GM19239 (cell line): Measurements from ENCODE around the gene SLC66A2.
"Not testable (repeated sequence)": the region's sequence is repeated elsewhere in the genome, so short reads cannot be mapped to it uniquely, and the experiment has no call there.

Source experiments
- DNase-seq: peaks from one replicate; pipeline ENCODE4 v3.0.0; 2011; ENCODE audit warnings: low spot score; ENCODE audit not compliant: insufficient read length
- FAIRE-seq: peaks from 2 replicates; lab custom pipeline; 2011; peaks lifted over from hg19 to GRCh38; lab: Jason Lieb, UNC

Gene SLC66A2

DNA sequence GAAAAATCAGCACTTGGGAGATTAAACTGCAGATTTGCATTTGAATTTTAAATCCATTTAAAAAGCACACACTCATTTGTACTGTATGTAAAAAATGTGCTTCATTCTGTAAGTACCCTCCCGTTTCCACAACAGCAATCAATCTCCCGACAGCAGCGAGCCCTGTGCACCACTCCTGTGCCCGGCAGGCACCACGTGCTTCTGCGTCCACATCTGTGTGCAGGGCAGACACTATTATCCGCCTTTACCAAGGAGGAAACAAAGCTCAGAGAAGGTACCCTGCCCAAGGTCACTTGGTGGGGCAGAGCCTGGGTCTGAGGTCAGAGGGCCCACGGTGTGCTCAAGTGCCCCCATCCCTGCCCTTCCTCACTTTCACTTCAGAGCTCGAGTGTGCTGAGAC is 20.5 kb upstream of the SLC66A2 start:
- DNase-seq (no peak), FAIRE-seq (no peak)

DNA sequence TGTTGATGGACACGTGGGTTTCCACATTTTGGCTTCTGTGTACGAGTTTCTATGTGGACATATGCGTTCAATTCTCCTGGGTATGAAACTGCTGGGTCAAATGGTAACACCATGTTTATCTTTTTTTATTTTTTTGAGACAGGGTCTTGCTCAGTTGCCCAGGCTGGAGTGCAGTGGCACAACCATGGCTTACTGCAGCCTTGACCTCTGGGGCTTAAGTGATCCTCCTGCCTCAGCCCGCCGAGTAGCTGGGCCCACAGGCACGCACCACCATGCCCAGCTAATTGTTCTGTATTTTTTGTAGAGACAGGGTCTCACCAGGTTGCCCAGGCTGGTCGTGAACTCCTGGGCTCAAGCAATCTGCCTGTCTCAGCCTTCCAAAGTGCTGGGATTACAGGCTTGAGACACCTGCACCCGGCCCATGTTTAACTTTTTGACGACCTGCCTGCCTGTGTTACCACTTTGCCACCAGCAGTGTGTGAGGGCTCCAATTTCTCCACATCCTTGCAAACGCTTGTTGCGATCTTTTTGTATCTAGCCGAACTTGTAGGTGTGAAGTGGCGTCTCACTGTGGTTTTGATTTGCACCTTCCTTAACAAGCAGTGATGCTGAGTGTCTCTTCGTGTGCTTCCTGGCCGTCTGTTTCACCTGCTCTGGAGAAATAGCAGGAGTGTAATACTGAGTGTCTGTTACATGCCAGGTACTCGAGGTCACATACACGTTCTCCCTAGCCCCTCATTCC is 19.9 kb upstream of the SLC66A2 start:
- no peak for FAIRE-seq
- no peak for DNase-seq

DNA sequence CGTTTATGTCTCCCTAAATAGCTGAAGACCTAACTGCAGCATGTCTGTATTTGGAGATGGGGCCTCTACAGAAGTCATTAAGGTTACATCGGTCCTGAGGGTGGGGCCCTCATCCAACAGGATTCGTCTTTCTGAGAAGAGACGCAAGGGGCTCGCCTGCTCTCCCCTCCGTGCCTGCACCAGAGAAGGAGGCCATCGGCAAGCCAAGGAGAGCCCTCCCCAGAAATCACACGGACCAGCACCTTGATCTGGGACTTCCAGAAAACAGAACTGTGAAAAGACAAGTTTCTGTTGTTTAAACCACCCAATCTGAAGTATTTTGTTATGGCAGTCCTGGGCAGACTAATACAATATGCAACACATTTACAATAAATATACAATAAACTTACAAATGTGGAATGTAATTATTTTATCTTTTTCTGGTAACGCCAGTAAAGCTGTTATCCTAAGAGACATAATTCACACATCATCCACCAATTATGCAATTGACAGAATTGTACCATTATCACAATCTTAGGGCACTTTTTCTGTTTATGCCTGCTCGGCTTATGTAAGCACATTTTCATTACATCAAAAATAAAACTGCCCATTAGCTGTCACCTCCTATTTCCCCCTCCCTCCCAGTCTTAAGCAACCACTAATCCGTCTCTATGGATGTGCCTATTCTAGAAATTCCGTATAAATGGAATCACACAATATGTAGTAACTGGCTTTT is 19.1 kb upstream of the SLC66A2 start:
- DNase-seq (no peak), FAIRE-seq (no peak)

DNA sequence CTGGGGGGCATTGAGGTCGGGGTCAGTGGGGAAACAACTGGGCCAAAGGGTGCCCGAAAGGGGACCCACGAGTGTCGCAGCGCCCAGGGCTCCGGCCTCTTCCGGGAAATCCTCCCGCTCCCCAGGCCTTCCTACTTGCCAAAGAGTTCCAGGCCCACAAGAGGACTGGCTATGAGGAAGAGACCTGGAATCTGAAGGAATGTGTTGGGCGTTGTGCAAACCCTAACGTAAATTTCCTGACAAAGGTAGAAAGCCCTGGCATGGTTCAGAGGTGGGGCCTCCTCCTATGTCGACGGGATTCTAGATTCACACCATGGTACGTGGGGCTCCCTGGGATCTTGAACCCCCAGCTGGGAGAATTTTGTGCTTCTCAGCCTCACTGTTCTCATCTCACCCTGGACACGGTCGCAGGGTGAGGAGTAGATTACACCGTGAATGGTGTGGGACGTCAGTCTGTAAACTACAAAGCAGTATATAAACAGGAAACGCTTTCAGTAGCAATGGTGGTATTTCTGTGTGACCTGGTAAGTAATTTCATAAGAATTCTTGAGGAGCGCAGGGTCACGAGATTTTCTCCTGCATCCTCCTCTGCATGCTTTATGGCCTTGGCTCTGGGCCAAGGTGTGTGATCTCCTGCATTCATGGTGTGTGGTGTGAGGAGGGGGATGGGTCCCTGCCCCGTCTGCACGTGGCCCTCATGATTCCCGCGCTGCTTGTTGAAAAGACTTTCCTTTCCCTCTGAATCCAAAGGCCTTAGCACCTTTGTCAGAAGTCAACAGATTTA is 13.9 kb upstream of the SLC66A2 start:
- no peak for DNase-seq
- FAIRE-seq, result peak; percentile 69

DNA sequence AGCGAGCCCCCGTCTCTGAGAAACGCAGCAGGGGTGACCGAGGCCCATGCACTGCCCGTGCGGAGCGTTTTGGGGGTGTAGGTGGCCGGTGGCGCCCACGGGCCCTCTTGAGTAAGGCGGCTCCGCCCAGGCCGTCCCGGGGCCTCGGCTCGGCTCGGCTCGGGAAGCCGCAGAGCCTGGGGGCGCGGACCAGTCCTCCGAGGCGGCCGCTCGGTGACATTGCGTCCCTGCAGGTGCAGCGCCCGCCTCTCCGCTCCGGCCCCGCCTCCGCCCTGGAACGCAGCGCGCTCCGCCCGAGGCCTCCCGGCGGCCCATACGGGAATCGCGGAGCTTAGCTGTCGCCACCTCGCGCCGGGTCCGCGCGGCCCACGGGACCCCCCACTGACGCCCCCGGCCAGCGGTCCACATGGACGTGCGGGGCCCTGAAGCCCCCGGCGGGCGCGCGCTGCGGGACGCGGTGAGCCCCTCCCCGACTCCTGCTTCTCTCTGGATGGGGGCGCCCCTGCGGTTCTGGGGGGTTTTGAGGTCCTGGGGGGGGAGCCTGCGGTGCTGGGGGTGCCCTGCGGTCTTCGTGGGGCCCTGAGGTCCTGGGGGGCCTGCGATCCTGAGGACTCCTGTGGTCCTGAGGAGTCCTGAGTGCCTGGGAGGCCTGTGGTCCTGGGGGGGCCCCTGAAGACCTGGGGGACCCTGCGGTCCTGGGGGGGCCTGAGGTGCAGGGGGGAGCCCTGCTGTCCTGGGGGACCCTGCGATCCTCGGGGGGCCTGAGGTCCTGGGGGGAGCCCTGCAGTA is 13.1 kb upstream of the SLC66A2 start, which contains the start of gene HSBP1L1:
HSBP1L1 (plus strand) TSS at position 314 of the 789 bp plus-strand sequence; CDS start at position 407, 93 bp downstream.
- DNase-seq, result no peak

GRCh38 chr18:79963658-79964329 is 12.3 kb upstream of the SLC66A2 start:
- FAIRE-seq, result no peak

More for the DNA sequence above, 13.1 kb upstream of the SLC66A2 start, which contains the start of gene HSBP1L1:
- peak; percentile 45 for FAIRE-seq

DNA sequence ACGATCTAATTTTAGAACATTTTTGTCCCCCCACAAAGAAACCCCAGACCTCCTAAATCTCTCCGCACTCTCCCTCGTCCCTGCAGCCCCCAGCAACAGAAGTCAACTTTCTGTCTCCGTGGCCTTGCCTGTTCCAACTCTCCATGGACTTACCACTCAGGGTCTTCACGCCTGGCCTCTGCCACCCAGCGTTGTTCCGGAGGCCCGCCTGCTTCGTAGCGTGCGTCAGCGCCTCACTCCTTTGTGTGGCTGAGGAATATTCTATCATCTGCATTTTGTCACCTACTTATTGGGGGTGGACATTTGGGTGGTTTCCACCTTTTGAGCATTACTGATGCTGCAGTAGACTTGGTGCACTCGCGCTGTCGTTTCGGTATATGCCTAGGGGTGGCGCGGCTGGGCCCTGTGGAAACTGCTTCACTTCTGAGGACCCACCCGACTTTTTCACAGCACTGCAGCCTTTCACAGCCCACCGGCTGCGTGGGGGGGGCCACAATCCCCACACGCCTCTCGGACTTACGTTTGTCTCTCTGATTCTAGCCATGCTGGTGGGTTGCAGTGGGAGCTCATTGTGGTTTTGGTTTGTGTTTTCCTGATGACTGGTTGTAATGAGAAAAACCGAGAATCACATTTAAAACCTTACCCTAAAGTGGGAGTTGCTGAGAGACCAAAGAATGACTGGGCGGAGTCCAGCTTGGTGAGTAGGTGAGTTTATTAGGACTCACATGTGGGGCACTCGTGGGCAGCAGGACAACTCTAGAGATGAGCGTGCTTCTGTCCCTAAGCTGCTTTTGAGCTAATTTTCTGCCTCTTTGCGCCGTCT is 11.6 kb upstream of the SLC66A2 start:
- FAIRE-seq, result peak; percentile 70
- DNase-seq, result no peak

More at GRCh38 chr18:79963658-79964329, 12.3 kb upstream of the SLC66A2 start:
- DNase-seq, result no peak

DNA sequence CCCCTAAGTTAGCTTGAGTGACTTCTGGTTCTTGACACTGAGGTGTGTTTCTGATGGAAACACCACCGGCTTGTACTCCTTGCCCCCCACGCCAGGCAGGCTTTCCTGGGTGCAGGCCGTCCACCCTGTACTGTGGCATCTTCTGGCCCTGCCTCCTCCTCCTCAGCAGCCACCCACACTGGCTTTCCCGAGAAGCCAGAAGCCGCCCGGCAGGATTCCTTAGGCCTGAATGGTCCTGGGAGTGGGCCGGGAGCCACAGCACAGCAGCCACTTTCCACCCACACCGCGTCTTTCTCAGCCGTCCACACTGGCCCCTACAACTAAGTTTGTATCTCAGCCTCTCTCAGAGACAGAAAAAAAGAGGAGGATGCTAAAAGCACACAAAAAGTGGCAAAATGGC is 10.9 kb upstream of the SLC66A2 start:
- DNase-seq (no peak), FAIRE-seq (no peak)

DNA sequence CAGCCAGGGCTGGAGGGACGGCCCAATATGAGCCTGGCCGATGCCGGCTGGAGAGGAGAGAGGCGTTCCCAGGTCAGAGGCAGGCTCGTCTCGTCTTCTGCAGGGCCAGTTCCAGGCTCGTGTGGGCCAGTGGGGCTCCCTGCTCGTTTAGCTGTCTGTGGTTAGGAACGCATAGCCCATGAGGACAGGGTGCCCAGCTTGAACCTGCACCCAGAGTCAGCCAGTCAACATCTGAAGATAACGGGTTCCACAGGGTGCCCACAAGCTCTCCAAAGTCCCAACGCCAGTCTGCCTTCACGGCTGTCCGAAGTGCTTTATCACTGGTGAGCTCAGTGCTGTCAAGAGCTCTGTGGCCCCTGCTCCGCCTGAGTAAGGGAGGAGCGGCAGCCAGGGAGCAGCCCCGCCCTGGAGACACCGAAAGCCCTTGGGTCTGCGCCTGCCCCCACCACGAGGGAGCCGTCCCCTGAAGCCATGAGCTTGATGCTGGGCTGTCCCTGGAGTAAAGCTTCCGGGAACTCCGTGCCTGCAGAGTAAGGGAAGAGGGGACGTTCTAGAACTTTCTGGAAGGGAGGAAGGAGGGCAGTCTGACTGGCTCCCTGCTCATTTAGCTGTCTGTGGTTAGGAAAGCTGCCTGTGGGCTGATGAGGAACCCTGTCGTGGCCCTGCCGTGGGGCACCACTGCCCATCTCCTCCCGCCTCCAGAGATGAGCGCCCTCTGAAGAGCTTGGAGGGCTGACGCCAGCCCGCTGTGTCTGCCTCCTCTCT is 10.3 kb upstream of the SLC66A2 start:
- FAIRE-seq (no peak), DNase-seq (no peak)

DNA sequence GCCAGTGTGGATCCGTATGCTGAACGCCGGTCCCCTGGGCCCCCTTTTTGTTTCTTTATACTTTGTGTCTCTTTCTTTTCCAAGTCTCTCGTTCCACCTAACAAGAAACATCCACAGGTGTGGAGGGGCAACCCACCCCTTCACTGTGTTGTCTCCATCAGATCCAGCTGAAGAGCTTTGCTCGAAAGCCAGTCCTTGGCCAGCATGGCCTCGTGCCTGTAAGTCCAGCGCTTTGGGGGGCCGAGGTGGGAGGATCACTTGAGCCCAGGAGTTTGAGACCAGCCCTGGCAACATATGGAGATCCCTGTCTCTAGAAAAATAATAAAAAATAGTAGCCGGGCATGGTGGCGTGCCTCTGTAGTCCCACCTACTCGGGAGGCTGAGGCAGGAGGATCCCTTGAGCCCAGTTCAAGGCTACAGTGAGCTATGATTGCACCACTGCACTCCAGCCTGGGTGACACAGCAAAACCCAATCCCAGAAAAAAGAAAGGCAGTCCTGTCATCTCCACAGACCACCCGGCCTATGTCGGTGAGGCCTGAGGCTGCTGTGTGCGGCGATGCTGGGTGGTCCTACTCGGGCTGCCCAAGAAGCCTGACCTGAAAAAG is 9.6 kb upstream of the SLC66A2 start:
- FAIRE-seq, result no peak
- no peak for DNase-seq

DNA sequence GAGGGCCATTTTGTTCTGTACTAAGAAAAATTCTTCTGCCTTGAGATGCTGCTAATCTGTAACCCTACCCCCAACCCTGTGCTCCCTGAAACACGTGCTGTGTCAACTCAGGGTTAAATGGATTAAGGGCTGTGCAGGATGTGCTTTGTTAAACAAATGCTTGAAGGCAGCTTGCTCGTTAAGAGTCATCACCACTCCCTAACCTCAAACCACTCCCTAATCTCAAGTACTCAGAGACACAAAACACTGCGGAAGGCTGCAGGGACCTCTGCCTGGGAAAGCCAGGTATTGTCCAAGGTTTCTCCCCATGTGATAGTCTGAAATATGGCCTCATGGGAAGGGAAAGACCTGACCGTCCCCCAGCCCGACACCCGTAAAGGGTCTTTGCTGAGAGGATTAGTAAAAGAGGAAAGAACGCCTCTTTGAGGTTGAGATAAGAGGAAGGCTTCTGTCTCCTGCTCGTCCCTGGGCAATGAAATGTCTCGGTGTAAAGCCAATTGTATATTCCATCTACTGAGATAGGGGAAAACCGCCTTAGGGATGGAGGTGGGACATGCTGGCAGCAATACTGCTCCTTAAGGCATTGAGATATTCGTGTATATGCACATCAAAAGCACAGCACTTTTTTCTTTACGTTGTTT is 8.8 kb upstream of the SLC66A2 start:
- not testable (repeated sequence) for DNase-seq, FAIRE-seq

- FAIRE-seq (no peak), DNase-seq (no peak)
Observed at GRCh38 chr18:79958981-79959380, 7.5 kb upstream of the SLC66A2 start.

DNA sequence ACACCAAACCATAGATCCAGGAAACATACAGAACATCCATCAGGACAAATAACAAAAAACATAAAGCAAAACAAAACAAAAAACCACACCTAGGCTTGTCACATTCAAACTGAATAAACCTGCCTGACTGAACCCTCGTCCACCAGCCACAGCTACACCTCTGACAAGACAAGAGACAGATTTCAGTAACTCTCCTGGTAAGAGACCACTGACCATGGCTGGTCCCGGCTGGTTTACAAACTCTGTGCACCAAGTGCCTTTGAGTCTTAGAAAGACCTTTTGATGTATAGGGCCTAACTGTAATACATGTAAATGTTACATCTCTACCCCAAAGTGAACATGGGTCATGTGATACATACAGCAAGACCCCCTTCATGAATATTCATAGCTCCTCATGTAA is 4.8 kb upstream of the SLC66A2 start:
- FAIRE-seq (no peak), DNase-seq (no peak)

DNA sequence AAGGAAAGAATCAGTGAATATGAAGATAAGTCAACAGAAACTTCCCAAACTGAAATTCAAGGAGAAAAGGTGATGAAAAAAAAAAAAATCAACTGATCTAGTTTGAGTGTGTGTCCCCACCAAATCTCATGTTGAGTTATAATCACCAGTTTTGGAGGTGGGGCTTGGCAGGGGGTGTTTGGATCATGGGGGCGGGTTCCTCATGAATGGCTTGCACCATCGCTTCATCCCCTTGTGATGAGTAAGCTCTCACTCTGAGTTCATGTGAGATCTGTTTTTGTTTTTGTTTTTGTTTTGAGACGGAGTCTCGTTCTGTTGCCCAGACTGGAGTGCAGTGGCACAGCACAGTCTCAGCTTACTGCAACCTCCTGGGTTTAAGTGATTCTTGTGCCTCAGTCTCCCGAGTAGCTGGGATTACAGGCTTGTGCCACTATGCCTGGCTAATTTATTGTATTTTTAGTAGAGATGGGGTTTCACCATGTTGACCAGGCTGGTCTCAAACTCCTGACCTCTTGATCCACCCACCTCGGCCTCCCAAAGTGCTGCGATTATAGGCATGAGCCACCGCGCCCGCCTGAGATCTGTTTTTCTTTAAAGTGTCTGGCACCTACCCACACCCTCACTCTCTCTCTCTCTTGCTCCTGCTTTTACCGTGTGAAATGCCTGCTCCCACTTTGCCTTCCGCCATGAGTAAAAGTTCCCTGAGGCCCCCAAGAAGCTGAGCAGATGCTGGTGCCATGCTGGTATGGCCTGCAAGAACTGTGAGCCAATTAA is 4.0 kb upstream of the SLC66A2 start:
- DNase-seq, result no peak

DNA sequence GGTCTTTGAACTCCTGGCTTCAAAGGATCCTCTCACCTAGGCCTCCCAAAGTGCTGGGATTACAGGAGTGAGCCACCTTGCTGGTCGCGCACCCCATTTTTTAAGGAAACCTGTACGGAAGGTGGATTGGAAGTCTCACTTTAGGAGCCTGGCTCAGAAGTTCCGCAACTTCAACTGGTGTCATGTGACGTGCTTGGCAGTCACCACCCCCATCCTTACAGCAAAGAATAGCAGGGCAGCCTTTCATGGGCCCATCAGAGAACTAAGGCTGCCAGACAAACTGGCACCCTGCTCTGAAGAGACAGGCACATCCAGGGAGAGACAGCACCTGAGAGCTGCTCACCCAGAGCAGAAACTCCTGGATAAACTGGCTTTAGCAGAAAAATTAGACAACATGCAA is 3.3 kb upstream of the SLC66A2 start:
- FAIRE-seq, result no peak
- DNase-seq, result no peak

More for the DNA sequence above, 4.0 kb upstream of the SLC66A2 start:
- no peak for FAIRE-seq

- DNase-seq (no peak), FAIRE-seq (no peak)
Observed at GRCh38 chr18:79953971-79954651, 2.7 kb upstream of the SLC66A2 start.
